ENCODE results near the gene SPRED1. TPM values are rescaled to one million over a fixed set of nuclear protein-coding genes. Genes with fewer than 3 reads are reported as not detected.

SPRED1 gene
- total and polyA plus RNA-seq, 2 experiments from 2014 or later, result 11.4 to 44.0 TPM

- Histone ChIP-seq H3K4me2 (no peak overlapping the region), H2AFZ (no peak overlapping the region), H3K27me3 (ENCODE audit: insufficient read depth) (no peaks in the 10 kb centered on the region), H3K4me1 (ENCODE audit: insufficient read depth) (peaks cover 3% of the 10 kb centered on the region; the same call in 1 of the 2 replicates), H3K9me2 (ENCODE audit: insufficient read depth) (no peaks in the 10 kb centered on the region), H3K27ac (ENCODE audit: low read depth) (peak overlapping the region; percentile 39; the same call in 1 of the 2 replicates), H4K20me1 (replicated peaks; ENCODE audit: insufficient read depth) (no peaks in the 10 kb centered on the region; the same call in 1 of the 2 replicates), H3K4me3 (no peak overlapping the region), H3K79me2 (replicated peaks; ENCODE audit: insufficient read depth) (peaks cover 29% of the 10 kb centered on the region), H3K36me3 (ENCODE audit: insufficient read depth) (peaks cover 12% of the 10 kb centered on the region; the same call in 1 of the 2 replicates), H3F3A (replicated peaks; ENCODE audit: low read depth) (no peaks in the 10 kb centered on the region)
- Mint-ChIP-seq H3K4me3 (no peak overlapping the region), H3K9me3 (no peaks in the 10 kb centered on the region), H3K27me3 (ENCODE audit: insufficient read depth, low read depth, poor library complexity) (peaks cover 1% of the 10 kb centered on the region), H3K36me3 (ENCODE audit: low read depth) (peaks cover 40% of the 10 kb centered on the region), H3K4me1 (peaks cover 18% of the 10 kb centered on the region), H3K27ac (no peak overlapping the region; the same call in 1 of the 2 replicates)
- ATAC-seq, result no peak
- no peak for DNase-seq (ENCODE audit: low spot score)
- TF ChIP-seq ZNF462 (CRISPR knock-in tag; IDR thresholded peaks at IDR 0.05), result no peak
These were observed 73.0 kb downstream of the SPRED1 start for GRCh38 chr15:38325648-38325990.

- peaks cover 7% of the 10 kb centered on the region; the same call in 1 of the 2 replicates for H3K36me3 ChIP-seq (ENCODE audit: insufficient read depth)
- H3K79me2 ChIP-seq (replicated peaks; ENCODE audit: insufficient read depth), result peaks cover 12% of the 10 kb centered on the region; the same call in 1 of the 2 replicates
- H3K36me3 Mint-ChIP-seq (ENCODE audit: low read depth), result peaks cover 6% of the 10 kb centered on the region; the same call in 2 of the 3 replicates
- no peak for TF ChIP-seq STAT1 (IDR thresholded peaks at IDR 0.05; ENCODE audit: unreplicated experiment)
- no peak for TF ChIP-seq EZH2phosphoT487 (IDR thresholded peaks at IDR 0.05; ENCODE audit: unreplicated experiment)
- TF ChIP-seq CTCF (conservative IDR thresholded peaks at IDR 0.05; ENCODE audit: low read depth in 2 of 2), result no peak
- TF ChIP-seq EZH2 (IDR thresholded peaks at IDR 0.05; ENCODE audit: low read depth, unreplicated experiment), result no peak
- no peak for TF ChIP-seq CREB1 (CRISPR knock-in tag; IDR thresholded peaks at IDR 0.05; ENCODE audit: low read depth)
- TF ChIP-seq ZNF114 (CRISPR knock-in tag; IDR thresholded peaks at IDR 0.05), result no peak
These were observed 80.1 kb downstream of the SPRED1 start for GRCh38 chr15:38332711-38333110.

More at GRCh38 chr15:38332711-38333110, 80.1 kb downstream of the SPRED1 start:
- ATAC-seq (no peak), DNase-seq (ENCODE audit: low spot score) (no peak)
- Histone ChIP-seq H3K9me2 (ENCODE audit: insufficient read depth) (no peaks in the 10 kb centered on the region), H2AFZ (no peak overlapping the region), H3K4me1 (ENCODE audit: insufficient read depth) (no peaks in the 10 kb centered on the region), H4K20me1 (replicated peaks; ENCODE audit: insufficient read depth) (peaks cover 7% of the 10 kb centered on the region; the same call in 1 of the 2 replicates), H3K27ac (ENCODE audit: low read depth) (no peak overlapping the region), H3K4me2 (no peak overlapping the region), H3F3A (replicated peaks; ENCODE audit: low read depth) (no peaks in the 10 kb centered on the region), H3K27me3 (ENCODE audit: insufficient read depth) (no peaks in the 10 kb centered on the region), H3K4me3 (no peak overlapping the region)
- Mint-ChIP-seq H3K4me3 (no peak overlapping the region), H3K27me3 (ENCODE audit: insufficient read depth, low read depth, poor library complexity) (peaks cover 1% of the 10 kb centered on the region), H3K27ac (no peak overlapping the region), H3K4me1 (no peaks in the 10 kb centered on the region), H3K9me3 (no peaks in the 10 kb centered on the region)

Measured in GM23338 (cell line).